GM03348 (cell line): ENCODE results near the gene LIM2.
"Not testable (repeated sequence)": the region's sequence is repeated elsewhere in the genome, so short reads cannot be mapped to it uniquely, and the experiment has no call there.

Experiments used
- DNase-seq: peaks from one replicate; pipeline ENCODE4 v3.0.0; 2012; ENCODE audit warnings: low spot score

LIM2 gene, protein sequence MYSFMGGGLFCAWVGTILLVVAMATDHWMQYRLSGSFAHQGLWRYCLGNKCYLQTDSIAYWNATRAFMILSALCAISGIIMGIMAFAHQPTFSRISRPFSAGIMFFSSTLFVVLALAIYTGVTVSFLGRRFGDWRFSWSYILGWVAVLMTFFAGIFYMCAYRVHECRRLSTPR

GRCh38 chr19:51387924-51388389, at the start of gene LIM2:
TSS of gene LIM2 (minus strand) at chr19:51387974. CDS start at chr19:51387443, 531 bp downstream.
- DNase-seq = no peak

DNA sequence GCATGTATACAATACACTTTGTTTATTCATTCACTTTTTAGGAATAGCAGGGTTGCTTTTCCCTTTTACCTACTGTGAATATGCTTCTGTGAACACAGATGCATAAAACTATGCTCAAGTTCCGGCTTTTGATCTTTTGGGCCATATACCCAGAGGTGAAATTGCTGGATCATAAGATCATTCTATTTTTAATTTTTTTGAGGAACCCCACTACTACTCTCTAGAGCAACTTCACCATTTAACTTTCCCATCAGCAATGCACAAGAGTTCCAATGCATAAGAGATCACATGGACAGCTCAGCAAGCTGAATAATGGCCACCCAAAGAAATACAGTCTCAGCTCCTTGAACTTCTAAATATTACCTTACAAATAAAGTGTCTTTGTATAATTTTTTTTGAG, 46.7 kb upstream of the LIM2 start:
- no peak for DNase-seq

DNA sequence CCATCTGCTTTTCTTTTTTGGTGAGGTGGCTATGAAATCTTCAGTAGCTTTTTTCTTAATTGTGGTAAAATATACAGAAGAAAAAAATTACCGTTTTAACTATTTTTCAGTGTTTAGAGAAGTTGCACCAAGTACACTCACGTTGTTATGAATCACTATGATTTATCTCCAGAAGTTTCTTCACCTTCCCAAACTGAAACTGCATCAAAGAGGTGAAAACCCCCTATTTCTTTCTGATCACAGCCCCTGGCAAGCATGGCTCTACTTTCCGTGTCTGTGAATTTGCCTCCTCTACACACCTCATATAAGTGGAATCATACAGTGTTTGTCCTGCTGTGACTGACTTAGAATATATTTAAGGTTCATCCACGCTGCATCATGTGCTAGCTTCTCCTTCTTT, 45.3 kb upstream of the LIM2 start:
- DNase-seq = no peak

DNA sequence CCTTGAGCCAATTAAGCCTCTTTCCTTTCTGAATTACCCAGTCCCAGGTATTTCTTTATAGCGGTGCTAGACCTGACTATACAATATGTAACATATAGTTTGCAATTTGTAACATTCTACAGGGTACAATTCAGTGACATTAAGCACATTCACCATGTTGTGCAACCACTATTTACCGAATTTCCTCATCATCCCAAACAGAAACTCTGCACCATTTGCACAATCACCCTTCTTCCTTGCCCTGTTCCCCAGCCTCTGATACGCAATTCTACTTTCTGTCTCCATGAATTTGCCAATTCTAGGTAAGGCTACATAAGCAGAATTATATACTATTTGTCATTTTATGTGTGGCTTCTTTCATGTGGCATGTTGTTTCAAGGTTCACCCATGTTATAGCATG, 43.4 kb upstream of the LIM2 start:
- no peak for DNase-seq

DNA sequence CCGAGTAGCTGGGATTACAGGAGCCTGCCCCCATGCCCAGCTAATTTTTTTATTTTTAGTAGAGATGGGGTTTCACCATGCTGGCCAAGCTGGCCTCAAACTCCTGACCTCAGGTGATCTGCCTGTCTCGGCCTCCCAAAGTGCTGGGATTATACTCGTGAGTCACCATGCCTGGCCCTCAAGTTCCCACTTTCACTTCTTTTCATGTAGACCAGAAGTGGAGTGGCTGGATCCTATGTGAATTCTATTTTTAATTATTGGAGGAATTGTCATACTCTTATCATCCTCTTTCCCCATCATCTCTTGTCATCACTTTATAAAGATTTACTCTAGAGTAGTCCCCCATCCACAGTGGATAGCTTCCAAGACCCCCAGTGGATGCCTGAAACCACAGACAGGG, 42.4 kb upstream of the LIM2 start:
- DNase-seq = no peak

DNA sequence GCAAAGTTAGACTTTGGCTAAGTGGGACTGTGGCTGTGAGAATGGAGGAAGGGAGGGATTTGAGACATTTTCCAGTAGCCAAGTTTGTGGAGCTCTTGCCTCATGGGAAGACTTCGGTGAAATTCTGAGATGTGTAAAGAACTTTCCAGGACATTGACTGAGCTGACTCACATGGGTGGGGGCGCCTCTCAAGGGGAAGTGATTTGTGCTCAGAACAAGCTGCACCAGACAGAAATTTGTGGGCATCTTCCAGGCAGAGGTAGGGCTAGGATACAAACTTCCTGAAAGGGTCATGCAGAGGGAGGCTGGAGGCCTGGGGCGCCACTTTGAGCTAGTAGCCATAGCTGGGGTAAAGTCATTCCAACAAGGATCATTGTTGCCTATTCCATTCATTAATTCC, 39.4 kb upstream of the LIM2 start:
- no peak for DNase-seq

- DNase-seq = peak; percentile 95
Measured at GRCh38 chr19:51422053-51422448, 34.3 kb upstream of the LIM2 start.

DNA sequence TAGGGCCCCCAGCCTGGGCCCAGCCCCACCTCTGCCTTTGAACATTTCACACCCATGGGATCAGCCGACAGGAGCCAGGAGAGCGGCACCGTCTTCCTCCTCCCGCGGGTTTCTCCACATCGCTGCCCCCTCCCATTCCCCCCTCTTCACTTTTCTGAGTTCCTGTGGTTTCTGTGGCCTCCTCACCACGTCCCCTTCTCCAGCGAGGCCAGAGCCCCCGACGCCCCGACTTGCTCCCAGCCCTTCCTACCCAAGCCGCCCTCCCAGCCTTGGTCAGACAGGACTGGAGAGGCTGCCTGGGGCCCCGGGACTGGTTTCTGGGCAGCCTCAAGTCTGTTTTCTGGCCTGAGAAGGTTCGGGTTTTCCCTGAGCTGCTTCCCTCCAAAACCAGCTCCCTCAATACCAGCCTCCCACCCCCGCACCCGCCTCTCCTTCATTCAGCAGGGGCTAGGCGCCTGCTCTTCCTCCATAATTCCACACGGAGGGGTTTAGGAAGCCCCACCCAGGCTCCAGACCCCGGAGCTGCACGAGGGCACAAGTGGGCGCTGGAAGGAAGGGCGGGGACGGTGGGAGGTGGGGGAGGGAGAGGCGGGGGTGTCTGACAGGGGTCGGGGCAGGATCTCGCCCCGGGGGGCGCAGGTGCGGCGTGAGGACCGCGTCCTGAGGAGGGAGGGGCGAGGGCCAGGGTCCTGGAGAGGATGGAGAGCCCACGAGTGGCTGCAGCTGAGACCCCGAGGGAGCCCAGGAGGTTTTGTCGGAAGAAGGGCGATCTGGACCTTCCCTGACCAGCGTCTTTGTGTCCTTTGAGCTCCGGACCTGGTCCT, 33.7 kb upstream of the LIM2 start:
- no peak for DNase-seq

DNA sequence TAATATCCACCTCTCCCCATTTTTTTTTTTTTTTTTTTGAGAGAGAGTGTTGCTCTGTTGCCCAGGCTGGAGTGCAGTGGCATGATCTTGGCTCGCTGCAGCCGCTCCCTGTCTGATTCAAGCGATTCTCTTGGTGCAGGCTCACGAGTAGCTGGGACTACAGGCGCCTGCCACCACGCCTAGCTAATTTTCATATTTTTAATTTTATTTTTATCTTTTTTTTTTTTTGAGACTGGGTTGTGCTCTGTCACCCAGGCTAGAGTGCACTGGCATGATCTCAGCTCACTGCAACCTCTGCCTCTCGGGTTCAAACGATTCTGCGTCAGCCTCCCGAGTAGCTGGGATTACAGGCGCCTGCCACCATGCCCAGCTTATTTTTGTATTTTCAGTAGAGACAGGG, 32.7 kb upstream of the LIM2 start:
- DNase-seq = not testable (repeated sequence)

DNA sequence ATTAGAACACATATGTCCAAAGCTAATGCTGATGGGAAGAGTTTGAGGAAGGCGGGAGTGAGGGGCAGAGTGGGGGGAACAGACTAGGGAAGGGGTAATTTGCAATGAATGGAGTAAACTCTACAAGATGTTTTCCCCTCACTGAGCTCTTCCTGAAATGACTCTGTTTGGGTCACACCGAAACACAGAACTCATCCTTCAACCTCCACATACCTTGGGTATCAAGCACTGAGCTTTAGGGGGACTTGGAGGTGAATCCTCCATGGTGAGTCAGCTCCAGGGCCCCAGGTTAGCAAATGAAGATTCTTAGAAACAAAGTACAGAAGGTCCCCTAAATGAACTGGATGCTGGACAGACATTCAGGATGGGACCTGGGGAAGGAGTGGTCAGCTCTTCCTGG, 30.9 kb upstream of the LIM2 start:
- no peak for DNase-seq

- DNase-seq = no peak
Measured at GRCh38 chr19:51417810-51418157, 30.0 kb upstream of the LIM2 start.

DNA sequence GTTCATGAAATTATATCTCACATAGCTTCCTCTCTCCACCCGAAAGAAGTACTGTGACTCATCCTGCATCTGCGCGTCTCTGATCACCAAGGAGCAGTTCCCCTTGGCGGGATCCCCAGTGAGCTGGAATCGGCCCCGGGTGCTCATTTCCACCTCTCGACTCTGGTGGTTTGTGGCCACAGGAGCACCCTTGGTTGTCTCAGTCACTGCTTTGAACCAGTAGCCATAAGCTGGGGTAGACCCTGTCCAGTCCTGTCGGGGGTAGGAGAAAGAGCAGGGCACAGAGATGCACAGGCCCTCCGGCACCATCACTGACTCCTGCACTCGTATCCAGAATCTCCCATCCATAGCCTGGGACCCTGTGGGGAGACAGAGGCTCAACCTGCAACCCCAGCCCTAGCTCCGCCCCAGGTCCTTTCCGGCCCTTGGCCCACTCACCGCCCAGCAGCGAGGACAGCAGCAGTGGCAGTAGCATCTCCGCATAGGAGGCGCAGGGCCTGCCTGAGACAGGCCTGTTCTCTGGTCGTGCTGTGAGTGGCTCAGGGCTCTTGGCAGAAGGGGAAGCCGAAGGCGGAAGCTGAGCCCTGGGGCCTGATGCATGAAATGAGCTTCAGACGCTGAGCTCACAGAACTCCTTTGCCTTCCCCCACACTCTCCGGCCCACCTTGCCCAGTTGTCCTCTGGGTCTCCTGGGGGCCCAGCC, 29.5 kb upstream of the LIM2 start, which contains the start of gene SIGLEC10:
Gene SIGLEC10 (minus strand): TSS at position 536 of the 703 bp plus-strand sequence. CDS start 61 bp downstream, at position 475.
- DNase-seq = peak; percentile 48

GRCh38 chr19:51416422-51416821, 28.6 kb upstream of the LIM2 start:
- not testable (repeated sequence) for DNase-seq

DNA sequence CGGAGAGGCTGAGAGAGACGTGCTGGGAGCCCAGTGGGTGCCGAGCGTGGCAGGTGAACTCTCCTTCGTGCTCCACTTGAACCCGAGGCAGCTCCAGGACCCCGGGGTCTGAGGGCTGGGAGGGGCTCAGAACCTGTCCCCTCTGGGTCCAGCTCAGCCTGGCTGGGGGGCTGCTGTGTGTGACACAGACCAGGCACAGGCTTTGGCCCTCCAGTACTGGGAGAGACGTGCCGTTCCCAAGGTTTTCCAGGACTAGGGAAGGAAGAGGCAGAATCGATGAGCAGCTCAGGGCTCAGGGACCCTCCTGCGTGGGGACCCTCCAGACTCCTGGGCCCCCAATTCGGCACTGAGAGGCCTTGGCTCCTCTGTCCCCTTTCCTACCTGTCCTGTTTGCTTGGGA, 27.4 kb upstream of the LIM2 start:
- DNase-seq = no peak

DNA sequence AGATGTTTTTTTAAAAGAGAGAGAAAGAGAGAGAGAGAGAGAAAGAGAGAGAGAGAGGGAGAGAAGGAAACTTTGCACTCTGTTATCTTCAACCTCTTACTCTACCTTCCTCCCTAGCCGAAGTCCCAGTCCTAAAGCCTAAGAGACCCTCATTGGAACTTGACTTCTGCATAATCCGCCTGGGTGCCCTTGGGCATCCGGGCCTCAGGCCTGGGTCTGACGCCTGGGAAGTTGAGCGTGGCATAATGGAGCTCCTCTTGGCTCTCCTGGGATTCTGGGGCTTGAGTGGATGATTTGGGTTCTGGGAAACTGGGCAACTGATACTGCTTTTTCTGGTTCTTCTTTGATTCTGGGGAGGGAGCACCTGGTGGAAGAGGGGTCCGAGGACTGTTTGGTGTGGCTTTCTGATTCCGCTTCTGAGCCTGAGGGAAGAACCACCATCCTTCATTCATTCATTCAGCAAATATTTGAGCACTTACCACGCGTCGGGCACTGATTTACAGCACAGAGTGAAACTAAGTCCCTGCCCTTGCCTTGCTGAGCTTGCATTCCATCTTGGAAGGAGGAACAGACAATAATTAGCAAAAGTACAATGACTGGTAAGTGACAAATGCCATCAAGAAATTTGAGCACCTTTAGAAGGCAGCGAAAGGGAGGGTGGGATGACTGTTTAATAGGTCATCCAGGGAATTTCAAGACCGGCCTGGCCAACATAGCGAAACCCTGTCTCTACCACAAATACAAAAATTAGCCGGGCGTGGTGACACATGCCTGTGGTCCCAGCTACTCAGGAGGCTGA, 23.4 kb upstream of the LIM2 start:
- DNase-seq = no peak

DNA sequence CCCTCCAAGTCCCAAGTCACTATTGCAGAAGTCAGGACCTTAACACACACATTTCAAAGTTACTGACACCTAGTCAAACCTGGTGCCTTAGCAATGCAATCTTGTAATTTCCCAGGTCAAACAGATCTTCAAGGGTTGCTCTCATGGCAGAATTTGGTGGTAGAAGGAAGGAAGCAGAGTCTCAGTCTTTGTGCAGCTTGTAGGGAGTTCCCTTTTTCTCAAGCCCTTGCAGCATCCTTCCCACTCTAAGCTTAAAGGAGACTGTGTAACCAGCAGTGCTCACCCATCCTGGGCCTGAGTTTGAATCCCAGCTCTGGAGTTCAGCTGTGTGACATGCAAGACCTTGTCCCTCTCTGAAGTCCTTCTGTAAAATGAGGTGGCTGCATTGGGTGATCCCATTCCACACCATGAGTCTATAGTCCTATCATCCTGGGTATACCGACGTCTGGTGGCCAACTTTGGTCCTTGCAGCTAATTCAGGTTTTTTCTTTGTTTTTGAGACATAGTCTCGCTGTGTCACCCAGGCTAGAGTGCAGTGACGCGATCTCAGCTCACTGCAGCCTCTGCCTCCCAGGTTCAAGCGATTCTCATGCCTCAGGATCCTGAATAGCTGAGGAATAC, 19.8 kb upstream of the LIM2 start:
- no peak for DNase-seq

GRCh38 chr19:51402117-51402516, 14.3 kb upstream of the LIM2 start:
- DNase-seq = no peak

- not testable (repeated sequence) for DNase-seq
Measured at GRCh38 chr19:51399936-51400335, 12.2 kb upstream of the LIM2 start.

DNA sequence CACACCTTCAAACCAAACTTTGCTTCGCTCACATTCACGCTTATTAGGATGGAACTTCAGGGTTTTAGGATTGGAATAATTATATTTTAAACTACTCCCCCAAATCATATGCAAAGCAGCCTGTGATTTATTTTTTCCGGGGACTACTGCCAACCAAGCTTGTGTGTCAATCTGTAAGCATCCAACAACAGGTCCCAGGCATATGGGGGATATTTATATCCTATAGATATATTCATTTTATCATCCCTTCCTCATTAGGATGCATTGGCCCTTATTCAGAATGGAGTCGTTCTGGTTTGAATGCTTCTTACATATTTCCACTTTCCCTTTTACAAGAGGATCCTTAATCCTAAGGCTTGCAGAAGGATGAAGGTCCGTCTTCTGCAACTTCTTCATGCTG, 11.5 kb upstream of the LIM2 start:
- no peak for DNase-seq

DNA sequence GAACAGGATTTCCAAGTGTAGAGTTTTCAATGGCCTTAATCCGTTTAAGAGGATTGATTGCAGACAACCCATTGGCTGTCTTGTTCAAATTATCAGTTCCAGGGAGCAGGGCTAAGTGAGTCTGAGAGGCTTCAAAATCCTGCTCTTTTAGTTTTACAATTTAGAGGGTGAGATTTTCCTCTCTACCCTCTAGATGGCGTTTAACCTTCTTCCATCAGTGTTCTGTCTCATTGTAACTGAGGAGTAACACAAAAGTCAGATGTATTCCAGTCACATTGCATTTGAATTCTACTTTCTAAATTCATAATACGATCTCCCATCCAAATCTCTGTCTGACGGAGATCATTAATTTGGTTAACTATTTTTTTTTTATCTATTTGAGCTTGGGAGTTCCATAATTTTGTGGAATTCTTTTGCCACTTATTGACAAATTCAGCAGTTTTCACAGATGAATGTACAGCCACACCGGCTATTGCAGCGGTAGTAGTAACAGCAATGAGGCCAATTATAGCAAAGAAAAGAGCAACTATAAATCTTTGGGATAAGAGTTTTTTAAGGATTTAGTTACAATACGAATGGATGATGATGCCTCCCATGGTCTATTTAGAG, 10.4 kb upstream of the LIM2 start:
- DNase-seq = peak; percentile 70

- DNase-seq = not testable (repeated sequence)
Measured at GRCh38 chr19:51397453-51397852, 9.7 kb upstream of the LIM2 start.
